K562 (cell line): Measurements from ENCODE around the gene RBPJ. TPM values are rescaled to one million over a fixed set of nuclear protein-coding genes. Genes with fewer than 3 reads are reported as not detected.

Source experiments
- ATAC-seq: fragments of 200-7000 bp; cut with Tn5 transposase; 3 replicates; pipeline ENCODE4 v1.9.1; 2020; ENCODE audit warnings: moderate library complexity
- BruUV-seq: library from RNA; stranded (reverse); fragments of 400-500 nt; replicated peaks from 2 replicates; lab custom pipeline; 2021; lab: Mats Ljungman, UMichigan
- CTCF ChIA-PET: fragments of 300-600 bp; formaldehyde crosslinking; extraction: SDS; loops from one replicate; lab custom pipeline; 2021; ENCODE audit warnings: low intra/inter-chr PET ratio; lab: Yijun Ruan, JAX
- POLR2A ChIA-PET: fragments of 300-600, 350-650 bp; sonication (Branson Sonifier 250); formaldehyde crosslinking; extraction: SDS; loops from one replicate; lab custom pipeline; 2021; ENCODE audit warnings: antibody characterized with exemption, inconsistent platforms; lab: Yijun Ruan, JAX
- DNase-seq, 4 experiments: peaks; one replicate each; pipeline versions ENCODE4 v3.0.0 to v3.0.0-alpha.2; 2011 to 2018; ENCODE audit warnings: low spot score in 3 of 4, mixed read lengths in 3 of 4; ENCODE audit errors: extremely low read depth in 1 of 4
- FAIRE-seq: peaks from 2 replicates; lab custom pipeline; 2011; peaks lifted over from hg19 to GRCh38; lab: Jason Lieb, UNC
- H2AFZ ChIP-seq: 2 replicates; pipeline ENCODE4 v1.6.0; 2011; ENCODE audit warnings: low read depth, low read length, control low read depth, inconsistent platforms
- H3K27ac ChIP-seq: fragments of 200-600 bp; 3 replicates; pipeline ENCODE4 v1.8.0; 2011; ENCODE audit warnings: low read depth, mild to moderate bottlenecking, control low read depth, inconsistent platforms, low read length, moderate library complexity, mixed read lengths; ENCODE audit errors: extremely low read depth
- H3K27me3 ChIP-seq, 2 experiments: fragments of 300-600 bp in 1 of 2; 2 replicates in 1 of 2; 3 replicates in 1 of 2; pipeline versions ENCODE4 v1.6.0 to v1.8.0; 2011; ENCODE audit warnings: inconsistent platforms in 2 of 2, low read length in 2 of 2, mild to moderate bottlenecking in 1 of 2, mixed read lengths in 1 of 2, moderate library complexity in 1 of 2; ENCODE audit not compliant: control insufficient read depth in 2 of 2, insufficient read depth in 2 of 2
- H3K36me3 ChIP-seq: fragments of 300-600 bp; 3 replicates; pipeline ENCODE4 v1.8.0; 2011; ENCODE audit warnings: mild to moderate bottlenecking, low read length, inconsistent platforms; ENCODE audit not compliant: control insufficient read depth, insufficient read depth
- H3K4me1 ChIP-seq, 2 experiments: fragments of 200-600 bp in 1 of 2; replicated peaks in 1 of 2; 2 replicates in 1 of 2; 3 replicates in 1 of 2; pipeline versions ENCODE4 v1.5.1 to v1.8.0; 2011; ENCODE audit warnings: inconsistent platforms in 2 of 2, low read length in 2 of 2, mild to moderate bottlenecking in 1 of 2, mixed read lengths in 1 of 2, moderate library complexity in 1 of 2; ENCODE audit not compliant: control insufficient read depth in 2 of 2, insufficient read depth in 2 of 2
- H3K4me2 ChIP-seq: 2 replicates; pipeline ENCODE4 v1.6.1; 2011; ENCODE audit warnings: low read length, control low read depth, inconsistent platforms, mixed read lengths; ENCODE audit not compliant: insufficient read depth
- H3K4me3 ChIP-seq: fragments of 200-600 bp; sonication (generic), shearing (Covaris generic); 2 replicates; pipeline ENCODE4 v1.5.1; 2016; ENCODE audit warnings: control low read depth, inconsistent platforms
- H3K79me2 ChIP-seq: fragments of 200-600 bp; 3 replicates; pipeline ENCODE4 v1.8.0; 2011; ENCODE audit warnings: low read length, inconsistent platforms; ENCODE audit not compliant: control insufficient read depth, insufficient read depth
- H3K9ac ChIP-seq, 2 experiments: 2 replicates each; pipeline versions ENCODE4 v1.6.0 to v1.6.1; 2011; ENCODE audit warnings: low read depth in 2 of 2, low read length in 2 of 2, control low read depth in 1 of 2, inconsistent platforms in 1 of 2, mild to moderate bottlenecking in 1 of 2, mixed read lengths in 1 of 2; ENCODE audit not compliant: insufficient read depth in 1 of 2
- H3K9me1 ChIP-seq: one replicate; pipeline ENCODE4 v1.6.0; 2011; ENCODE audit warnings: inconsistent platforms, mild to moderate bottlenecking, low read length, moderate library complexity; ENCODE audit not compliant: control insufficient read depth, insufficient read depth
- H3K9me3 ChIP-seq: replicated peaks from 2 replicates; pipeline ENCODE4 v1.5.1; 2011; ENCODE audit warnings: low read depth, low read length, inconsistent platforms; ENCODE audit not compliant: control insufficient read depth, insufficient read depth
- H4K20me1 ChIP-seq: replicated peaks from 2 replicates; pipeline ENCODE4 v1.6.1; 2011; ENCODE audit warnings: low read length, inconsistent platforms, mixed read lengths; ENCODE audit not compliant: control insufficient read depth, insufficient read depth
- TCF3 ChIP-seq: sonication (generic); formaldehyde crosslinking; IDR thresholded peaks from 2 replicates; pipeline ENCODE4 v1.4.0; 2020; ENCODE audit warnings: mild to moderate bottlenecking, missing genetic modification reagents
- WGBS: fragments of 100-300 bp; shearing (Covaris generic); methylation state at CpG from one replicate; pipeline ENCODE4 v1.1.6; 2016; ENCODE audit warnings: low coverage, mixed read lengths; ENCODE audit not compliant: insufficient coverage; ENCODE audit errors: missing lambda C conversion rate; 5-methylcytosine and 5-hydroxymethylcytosine counted together
- in situ Hi-C: fragments of 300-500 bp; cut with MboI; formaldehyde crosslinking; loops from 4 replicates; pipeline ENCODE4 v1.15.0; 2018; ENCODE audit warnings: inconsistent platforms, mixed read lengths
- intact Hi-C: fragments of 100-400 bp; cut with micrococcal nuclease; formaldehyde crosslinking; loops from 2 replicates; pipeline ENCODE4 v1.14.2; 2022
- polyA plus RNA-seq, 8 experiments: library from polyadenylated mRNA; depleted of rRNA in 4 of 8; stranded (reverse) in 5 of 8; unstranded in 3 of 8; fragments of >200 nt; fragmentation: Nextera tagmentation in 2 of 8; fragmentation: Illumina TruSeq in 1 of 8; extraction: Ambion mirVana in 2 of 8; extraction: Trizol in 1 of 8; gene quantifications; 2 replicates each; pipeline versions ENCODE4 v1.2.1 to v1.2.3, GENCODE V29; 2011 to 2014; ENCODE audit warnings: inconsistent platforms in 1 of 8, missing spikeins in 1 of 8
- total RNA-seq, 7 experiments: library from RNA; depleted of rRNA in 6 of 7; stranded (reverse); fragments of >200 nt in 6 of 7; fragmentation: Illumina TruSeq in 2 of 7; extraction: Trizol in 2 of 7; gene quantifications; 2 replicates each; pipeline versions ENCODE4 v1.2.1 to v1.2.3, GENCODE V29; 2011 to 2021; ENCODE audit warnings: low replicate concordance in 1 of 7
- TF ChIP-seq, protein P1 (sequence below), 3 experiments: IDR thresholded peaks in 2 of 3; conservative IDR thresholded peaks in 1 of 3; 2 replicates each; pipeline ENCODE4 v1.5.1; 2011 to 2012; ENCODE audit warnings: low read length in 3 of 3, mild to moderate bottlenecking in 3 of 3, control low read depth in 2 of 3, improper control_type of control experiment in 1 of 3, inconsistent platforms in 1 of 3, low read depth in 1 of 3, mixed read lengths in 1 of 3, moderate library complexity in 1 of 3; ENCODE audit not compliant: insufficient read depth in 2 of 3

Gene RBPJ
- total and polyA plus RNA-seq, 9 of the 15 experiments (the other 6 are each of a cell fraction or from before 2014, with no cell fraction given) = 17.2 to 49.4 (median 33.8) TPM

GRCh38 chr4:26424838-26425237, 104.0 kb downstream of the RBPJ start:
- in situ Hi-C loops = loop anchor here (25.0 kb wide), 1 partner anchor 363 kb away; no protein-coding TSS in a partner anchor
- no TSS peak for BruUV-seq

More at GRCh38 chr4:26424838-26425237, 104.0 kb downstream of the RBPJ start:
- DNase-seq (no peak), ATAC-seq (no peak), FAIRE-seq (no peak)
- POLR2A ChIA-PET = no interaction called here
- 82% methylated on average over 3 of the region's 3 CpGs for WGBS
- Histone ChIP-seq H3K36me3 (peaks cover 46% of the 10 kb centered on the region; the same call in 2 of the 3 replicates), H4K20me1 (no peaks in the 10 kb centered on the region), H3K27me3 (no peaks in the 10 kb centered on the region), H2AFZ (no peak overlapping the region), H3K9me3 (no peaks in the 10 kb centered on the region), H3K4me1 (no peaks in the 10 kb centered on the region), H3K4me3 (no peak overlapping the region), H3K4me2 (no peak overlapping the region), H3K9ac (no peak overlapping the region), H3K9me1 (no peaks in the 10 kb centered on the region), H3K79me2 (no peaks in the 10 kb centered on the region), H3K27ac (no peak overlapping the region)
- TF ChIP-seq, protein P1, sequence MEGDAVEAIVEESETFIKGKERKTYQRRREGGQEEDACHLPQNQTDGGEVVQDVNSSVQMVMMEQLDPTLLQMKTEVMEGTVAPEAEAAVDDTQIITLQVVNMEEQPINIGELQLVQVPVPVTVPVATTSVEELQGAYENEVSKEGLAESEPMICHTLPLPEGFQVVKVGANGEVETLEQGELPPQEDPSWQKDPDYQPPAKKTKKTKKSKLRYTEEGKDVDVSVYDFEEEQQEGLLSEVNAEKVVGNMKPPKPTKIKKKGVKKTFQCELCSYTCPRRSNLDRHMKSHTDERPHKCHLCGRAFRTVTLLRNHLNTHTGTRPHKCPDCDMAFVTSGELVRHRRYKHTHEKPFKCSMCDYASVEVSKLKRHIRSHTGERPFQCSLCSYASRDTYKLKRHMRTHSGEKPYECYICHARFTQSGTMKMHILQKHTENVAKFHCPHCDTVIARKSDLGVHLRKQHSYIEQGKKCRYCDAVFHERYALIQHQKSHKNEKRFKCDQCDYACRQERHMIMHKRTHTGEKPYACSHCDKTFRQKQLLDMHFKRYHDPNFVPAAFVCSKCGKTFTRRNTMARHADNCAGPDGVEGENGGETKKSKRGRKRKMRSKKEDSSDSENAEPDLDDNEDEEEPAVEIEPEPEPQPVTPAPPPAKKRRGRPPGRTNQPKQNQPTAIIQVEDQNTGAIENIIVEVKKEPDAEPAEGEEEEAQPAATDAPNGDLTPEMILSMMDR (IDR thresholded peaks at IDR 0.05 in 2 of 3, conservative IDR thresholded peaks at IDR 0.05 in 1 of 3; ENCODE audit: insufficient read depth in 2 of 3, low read depth in 1 of 3, low read length in 3 of 3) = 0 out of 6 replicates have a peak, but pooled peaks of 1 of the 3 experiments have one; percentile 6
- no peak for TF ChIP-seq TCF3
- intact Hi-C loops = no loop called here
- CTCF ChIA-PET = interaction anchor here (0.6 kb wide), 1 partner anchor 727 kb away, joined by 3 read pairs; no protein-coding TSS in a partner anchor
